Central memory CD4-positive, alpha-beta T cell (primary cell): Measurements from ENCODE around the gene ITGA7.

Experiments
- DNase-seq: peaks from one replicate; pipeline ENCODE4 v3.0.0; 2022

Gene ITGA7

DNA sequence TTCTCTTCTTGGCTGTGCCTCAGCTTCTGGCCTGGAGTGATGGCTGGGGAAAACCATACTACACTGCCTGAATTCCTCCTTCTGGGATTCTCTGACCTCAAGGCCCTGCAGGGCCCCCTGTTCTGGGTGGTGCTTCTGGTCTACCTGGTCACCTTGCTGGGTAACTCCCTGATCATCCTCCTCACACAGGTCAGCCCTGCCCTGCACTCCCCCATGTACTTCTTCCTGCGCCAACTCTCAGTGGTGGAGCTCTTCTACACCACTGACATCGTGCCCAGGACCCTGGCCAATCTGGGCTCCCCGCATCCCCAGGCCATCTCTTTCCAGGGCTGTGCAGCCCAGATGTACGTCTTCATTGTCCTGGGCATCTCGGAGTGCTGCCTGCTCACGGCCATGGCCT lies 70.9 kb downstream of the ITGA7 start, which contains the start of gene OR10P1:
Gene OR10P1 (plus strand): TSS at position 40 of the 400 bp plus-strand sequence. CDS start 0 bp downstream, at position 40.
- DNase-seq = no peak

DNA sequence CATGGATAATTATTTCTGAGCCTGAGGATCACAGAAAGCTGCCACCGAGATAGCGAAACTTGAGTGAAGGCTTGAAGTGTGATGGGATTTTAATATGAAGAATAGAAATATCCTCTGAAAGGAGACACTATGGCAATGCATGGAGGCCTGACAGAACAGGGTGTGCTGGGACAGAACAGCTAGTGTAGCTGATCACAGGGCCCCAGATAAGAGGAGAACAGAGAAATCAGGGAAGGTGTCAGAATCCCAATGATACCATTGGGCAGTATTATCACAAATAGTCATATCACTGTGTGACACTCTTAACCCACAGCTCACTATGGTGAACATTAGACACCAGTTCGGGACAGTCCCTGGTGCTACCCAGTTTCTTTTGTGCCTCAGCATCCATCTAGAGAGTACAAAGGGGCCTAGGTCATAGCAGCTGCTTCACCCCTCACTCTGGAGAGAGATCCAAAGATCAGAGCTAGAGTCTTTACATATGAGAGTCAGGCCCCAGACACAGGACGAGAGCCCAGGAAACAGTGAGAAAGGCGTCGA lies 71.5 kb downstream of the ITGA7 start:
- no peak for DNase-seq
